ENCODE data around the gene NTRK3.

DNA sequence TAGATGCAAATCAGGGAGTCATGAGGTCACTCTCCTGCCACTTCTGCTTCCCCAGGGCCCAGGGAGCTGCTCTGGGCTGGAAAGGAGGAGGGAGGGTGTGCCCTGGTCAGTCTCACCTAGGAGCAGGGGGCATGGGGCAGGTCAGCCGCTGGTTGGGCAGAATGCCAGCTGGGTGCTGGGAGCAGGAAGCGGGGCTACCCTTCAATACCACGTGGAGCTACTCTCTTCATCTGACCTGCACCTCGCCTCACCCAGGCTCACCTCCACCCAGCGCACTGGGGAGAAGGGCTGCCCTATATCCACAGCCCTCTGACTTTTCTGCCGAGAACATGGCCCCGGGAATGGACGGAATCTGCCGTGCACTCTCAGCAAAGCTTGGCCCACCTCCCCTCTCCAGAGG lies 15.1 kb downstream of the NTRK3 start:
- TF ChIP-seq, protein P1, sequence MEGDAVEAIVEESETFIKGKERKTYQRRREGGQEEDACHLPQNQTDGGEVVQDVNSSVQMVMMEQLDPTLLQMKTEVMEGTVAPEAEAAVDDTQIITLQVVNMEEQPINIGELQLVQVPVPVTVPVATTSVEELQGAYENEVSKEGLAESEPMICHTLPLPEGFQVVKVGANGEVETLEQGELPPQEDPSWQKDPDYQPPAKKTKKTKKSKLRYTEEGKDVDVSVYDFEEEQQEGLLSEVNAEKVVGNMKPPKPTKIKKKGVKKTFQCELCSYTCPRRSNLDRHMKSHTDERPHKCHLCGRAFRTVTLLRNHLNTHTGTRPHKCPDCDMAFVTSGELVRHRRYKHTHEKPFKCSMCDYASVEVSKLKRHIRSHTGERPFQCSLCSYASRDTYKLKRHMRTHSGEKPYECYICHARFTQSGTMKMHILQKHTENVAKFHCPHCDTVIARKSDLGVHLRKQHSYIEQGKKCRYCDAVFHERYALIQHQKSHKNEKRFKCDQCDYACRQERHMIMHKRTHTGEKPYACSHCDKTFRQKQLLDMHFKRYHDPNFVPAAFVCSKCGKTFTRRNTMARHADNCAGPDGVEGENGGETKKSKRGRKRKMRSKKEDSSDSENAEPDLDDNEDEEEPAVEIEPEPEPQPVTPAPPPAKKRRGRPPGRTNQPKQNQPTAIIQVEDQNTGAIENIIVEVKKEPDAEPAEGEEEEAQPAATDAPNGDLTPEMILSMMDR (IDR thresholded peaks at IDR 0.05), result no peak
- no peak for TF ChIP-seq POLR2AphosphoS5 (IDR thresholded peaks at IDR 0.05)
- no peak for TF ChIP-seq POLR2A (IDR thresholded peaks at IDR 0.05)

All from upper lobe of left lung (tissue), 4 donors.